Measurements from ENCODE around the gene ZNF275.
"Not testable (repeated sequence)": the region's sequence is repeated elsewhere in the genome, so short reads cannot be mapped to it uniquely, and the experiment has no call there.

ZNF275 gene, protein sequence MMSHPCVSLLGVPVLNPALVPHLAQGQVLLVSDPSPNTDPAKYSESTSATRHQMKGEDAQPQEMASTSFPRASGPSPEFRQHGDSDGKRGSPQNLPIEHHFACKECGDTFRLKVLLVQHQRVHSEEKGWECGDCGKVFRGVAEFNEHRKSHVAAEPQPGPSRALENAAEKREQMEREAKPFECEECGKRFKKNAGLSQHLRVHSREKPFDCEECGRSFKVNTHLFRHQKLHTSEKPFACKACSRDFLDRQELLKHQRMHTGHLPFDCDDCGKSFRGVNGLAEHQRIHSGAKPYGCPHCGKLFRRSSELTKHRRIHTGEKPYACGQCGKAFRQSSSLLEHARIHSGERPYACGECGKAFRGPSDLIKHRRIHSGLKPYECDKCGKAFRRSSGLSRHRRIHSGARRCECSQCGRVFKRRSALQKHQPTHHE

DNA sequence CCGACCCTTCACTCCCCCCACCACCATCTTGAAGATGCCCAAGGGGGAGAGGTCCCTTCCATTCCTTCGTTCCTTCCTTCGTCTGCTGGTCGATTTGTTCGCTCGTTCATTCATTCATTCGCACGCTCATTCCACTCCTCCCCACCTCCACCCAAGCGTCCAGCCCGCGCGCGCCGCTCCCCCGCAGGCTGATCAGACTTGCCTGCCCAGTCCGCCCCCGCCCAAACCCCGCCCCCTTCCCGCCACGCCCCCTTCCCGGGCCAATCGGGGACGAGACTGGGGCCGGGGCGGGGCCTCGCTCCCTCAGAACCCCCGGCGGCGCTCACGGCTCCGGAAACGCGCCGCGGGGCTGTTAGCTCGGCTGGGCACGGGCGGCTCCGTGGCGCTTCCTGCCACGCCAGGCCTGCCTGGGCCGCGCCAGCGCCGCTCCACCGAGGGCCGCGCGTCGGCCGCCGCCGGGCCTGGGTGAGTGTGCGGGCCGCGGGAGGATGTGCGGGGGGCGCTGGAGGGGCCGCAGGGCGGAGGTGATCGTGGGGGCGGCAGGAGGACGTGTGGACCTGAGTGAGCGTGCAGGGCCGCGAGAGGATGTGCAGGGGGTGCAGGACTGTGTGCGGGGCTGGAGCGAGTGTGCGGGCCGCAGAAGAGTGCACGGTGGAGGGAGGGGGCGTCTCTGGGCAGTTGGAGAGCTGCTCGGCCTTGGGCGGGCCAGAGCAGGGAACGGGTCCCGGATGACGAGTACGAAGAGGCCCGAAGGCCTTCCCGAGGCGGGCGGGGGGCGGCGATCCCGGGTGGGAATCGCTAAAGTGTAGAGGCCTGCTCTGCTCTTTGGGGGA lies at the start of gene ZNF275:
Gene ZNF275 (plus strand): TSS at position 333 of the 833 bp plus-strand sequence. CDS start 2,527 bp downstream, outside the sequence.
- peak; percentile 76 for DNase-seq

DNA sequence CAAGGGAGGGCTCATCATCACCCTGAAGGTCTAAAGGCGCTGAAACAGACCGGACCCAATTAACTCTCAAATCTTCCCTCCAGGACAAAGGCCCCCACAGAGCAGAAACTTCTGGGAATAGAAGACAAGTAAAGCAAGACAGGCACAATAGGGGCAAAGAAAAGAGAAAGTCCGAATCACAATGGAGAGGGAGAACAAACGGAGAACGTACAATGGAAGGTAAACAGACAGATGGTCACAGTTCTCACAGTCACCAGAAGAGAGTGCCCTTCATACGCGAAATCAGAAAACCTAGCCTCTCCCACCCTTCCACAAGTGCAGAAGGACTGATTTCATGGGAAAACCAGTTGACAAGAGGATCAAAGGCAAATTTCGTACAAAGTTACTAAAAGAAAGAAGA lies 48.3 kb upstream of the ZNF275 start:
- DNase-seq, result not testable (repeated sequence)

DNA sequence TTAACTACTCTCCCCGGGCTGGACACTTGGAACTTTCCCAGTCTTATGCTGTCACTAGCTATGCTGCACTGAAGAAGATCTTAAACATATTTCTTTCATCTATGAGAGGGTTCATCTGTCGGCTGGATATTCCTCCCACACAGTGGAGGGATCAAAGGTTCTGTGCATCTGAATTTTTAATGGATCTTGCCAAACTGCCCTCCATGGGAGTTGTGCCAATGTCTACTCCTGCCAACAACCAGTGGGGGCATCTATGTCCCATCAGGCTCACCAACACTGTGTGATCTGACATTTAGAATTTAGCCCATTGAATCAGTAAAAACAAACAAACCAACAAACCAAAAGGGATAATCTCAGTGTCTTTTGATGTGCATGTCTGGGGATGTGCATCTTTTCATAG lies 45.1 kb upstream of the ZNF275 start:
- not testable (repeated sequence) for DNase-seq

DNA sequence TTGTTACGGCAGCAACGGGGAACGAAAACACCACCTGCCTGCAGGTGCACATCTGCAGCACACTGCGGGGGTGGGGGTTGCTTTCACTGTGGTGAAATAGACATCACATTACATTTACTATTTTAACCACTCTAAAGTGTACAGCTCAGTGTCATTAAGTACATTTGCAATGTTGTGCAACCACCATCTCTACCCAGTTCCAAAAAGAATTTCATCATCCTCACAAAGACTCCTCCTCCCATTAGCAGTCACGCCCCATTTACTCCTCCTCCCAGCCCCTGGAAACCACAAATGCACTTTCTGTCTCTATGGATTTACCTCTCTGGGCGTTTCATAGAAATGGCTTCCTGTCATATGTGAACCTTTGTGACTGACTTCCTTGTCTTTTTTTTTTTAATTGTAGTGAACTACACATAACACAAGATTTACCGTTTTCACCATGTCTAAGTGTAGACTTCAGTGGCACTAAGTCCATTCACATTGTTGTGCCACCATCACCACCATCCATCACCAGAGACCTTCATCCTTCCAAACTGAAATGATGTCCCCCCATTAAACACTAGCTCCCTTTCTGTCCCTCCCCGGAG lies 40.4 kb upstream of the ZNF275 start:
- not testable (repeated sequence) for DNase-seq

DNA sequence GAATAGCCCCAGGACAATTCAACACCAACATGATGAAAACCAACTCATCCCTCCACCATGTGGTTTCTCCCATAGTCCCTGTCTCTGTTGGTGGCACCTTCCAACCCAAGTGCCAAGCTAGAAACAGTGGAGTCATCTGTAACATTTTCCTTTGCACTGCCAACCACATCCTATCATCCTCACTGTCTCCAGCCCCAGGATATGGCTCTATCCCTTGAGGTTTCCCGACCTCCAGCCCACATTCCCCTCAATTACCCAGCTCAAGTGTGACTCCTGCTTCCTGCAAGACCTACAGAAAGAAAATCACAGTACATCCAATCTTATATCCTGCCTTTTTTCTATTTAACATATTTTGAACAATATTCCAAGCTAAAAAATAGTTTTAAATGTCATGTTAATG lies 36.6 kb upstream of the ZNF275 start:
- DNase-seq, result no peak

DNA sequence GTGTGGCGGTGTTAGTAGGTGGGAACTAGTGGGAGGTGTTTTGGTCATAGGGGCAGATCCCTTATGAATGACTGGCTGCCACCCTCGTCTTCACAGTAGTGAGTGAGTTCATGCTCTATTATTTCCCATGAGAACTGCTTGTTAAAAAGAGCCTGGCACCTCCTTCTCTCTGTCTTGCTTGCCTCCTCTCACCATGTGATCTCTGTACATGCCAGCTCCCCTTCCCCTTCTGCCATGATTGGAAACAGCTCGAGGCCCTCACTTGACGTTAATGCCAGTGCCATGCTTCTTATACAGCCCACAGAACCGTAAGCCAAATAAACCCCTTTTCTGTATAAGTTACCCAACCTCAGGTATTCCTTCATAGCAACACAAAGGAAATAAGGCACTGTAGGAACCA lies 34.1 kb upstream of the ZNF275 start:
- no peak for DNase-seq

DNA sequence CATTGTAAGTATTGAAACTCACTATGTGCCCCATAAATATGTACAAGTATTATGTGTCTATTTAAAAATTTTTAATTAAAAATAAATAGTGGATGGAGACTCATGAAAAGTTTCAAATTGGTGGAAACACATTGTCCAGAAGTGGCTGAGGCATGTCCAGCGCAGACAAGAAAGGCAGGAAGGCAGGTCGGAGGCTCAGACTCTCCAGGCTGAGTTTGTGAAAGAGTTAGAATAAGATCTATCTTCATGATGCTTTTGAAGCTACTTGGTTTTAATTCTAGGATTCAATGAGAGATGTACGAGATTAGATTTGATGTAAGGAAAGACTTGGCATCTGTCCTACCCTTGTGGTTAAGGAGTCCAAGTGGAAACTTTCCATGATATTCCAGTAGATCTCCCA lies 32.2 kb upstream of the ZNF275 start:
- no peak for DNase-seq

DNA sequence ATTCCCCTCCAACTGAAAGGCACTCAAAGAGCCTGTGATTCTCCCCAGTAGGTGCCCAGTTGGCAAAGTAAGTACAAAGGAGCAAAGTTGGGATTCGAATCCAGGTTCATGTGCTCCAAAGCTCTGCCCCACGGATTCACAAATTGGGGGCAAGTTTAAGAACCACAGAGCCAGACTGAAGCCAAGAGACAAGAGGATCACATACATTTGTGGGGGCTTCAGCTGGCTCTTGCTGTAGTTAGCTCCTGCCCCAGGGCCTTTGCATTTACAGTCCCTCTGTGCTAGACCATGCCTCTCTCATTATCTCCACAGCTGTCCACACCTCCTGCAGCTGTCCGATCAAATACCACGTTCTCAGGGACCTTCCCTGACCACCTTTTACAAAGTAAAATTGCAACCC lies 31.2 kb upstream of the ZNF275 start:
- no peak for DNase-seq

DNA sequence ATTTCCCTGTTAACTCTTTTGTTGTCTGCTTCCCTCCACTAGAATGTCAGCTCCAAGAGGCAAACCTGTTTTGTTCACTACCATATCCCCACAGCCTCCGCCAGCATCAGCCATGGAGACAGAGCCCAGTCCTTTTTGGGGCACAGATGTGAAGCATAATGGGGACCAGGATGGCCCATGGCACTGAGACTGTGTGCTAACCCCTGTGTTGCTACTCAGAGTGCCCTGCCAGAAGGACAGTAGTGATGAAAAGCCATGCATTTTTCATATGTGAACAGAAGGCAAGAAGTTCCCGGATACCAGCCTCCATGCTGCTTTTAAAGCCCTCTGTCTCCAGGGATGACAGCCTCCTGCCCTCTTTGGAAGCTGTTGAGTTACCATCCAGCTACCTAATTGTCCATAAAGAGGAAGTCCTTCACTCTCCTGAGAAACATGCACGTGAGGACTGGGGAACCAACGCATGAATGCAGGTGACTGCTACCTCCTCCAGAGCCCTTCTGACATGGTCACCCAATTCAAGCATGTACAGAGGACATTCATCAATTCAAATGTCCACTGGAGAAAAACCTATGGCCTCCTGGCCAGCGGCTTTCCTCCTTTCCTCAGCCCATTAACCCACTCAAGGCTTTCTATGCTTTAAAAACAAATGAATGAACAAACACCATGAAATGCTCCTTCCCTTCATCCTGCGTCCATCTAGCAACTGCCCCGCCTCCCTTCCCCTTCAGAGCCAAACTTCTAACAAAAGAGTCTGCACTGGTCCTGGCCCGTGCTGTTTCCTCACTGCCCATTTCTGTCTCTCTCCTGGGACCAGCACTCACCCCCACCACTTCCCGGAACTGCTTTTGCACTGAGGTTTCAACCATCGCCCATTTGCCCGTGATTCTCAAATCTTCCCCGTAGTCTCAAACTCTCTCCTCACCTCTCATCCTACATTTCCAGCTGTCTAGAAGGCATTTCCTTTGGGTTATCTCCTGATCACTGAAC lies 30.4 kb upstream of the ZNF275 start:
- DNase-seq, result no peak

DNA sequence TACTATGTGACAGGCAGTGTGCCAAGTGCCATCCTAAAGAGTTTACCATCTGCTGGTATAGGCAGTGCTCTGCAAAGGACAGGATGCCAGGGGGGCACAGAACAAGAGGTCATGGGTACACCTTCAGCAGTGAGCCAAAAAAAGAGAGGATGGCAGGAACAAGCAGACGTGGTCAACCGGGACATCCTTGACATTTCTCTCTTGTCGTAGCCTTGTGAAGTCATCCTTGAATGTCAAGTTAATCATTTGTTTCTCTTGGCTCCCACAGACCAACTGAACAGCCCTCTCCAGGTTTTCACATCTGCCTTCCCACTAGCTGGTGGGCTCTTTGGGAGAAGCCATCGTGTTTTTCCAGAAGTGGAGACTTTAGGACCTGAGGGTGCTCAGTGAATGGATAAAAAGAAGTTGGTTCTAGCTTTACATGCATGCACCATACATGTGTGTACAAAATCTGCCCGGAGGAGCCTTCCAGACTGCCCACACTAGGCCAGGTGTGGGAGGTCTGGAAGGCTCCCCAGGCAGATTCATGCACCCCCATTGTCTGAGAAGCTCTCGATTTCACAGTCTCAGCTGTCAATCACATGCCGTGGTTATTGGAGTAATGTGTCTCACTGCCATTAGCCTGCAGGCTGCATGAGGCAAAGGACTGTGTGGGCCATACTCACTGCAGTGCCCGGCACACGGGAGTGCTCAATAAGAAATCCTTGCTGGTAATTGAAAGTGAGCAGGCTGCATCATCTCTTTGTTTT lies 28.8 kb upstream of the ZNF275 start:
- no peak for DNase-seq

DNA sequence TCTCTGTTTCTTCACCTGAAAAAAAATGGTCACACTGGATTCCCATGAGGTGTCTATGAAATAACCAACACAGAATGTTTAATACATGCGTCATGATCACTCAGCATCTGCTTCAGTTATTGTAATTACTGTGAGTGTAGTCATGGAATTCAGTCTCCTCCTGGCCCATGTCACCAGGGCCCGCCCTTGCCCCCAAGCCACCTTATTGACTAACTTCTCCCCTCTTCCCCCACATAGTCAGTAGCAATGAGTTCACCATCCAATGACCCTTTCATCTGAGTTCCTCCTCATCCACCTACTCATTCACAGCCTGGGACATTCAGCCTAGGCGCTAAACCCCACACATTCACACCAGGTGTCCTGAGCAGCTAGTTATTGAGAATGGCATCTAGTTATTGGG lies 28.0 kb upstream of the ZNF275 start:
- DNase-seq, result no peak

DNA sequence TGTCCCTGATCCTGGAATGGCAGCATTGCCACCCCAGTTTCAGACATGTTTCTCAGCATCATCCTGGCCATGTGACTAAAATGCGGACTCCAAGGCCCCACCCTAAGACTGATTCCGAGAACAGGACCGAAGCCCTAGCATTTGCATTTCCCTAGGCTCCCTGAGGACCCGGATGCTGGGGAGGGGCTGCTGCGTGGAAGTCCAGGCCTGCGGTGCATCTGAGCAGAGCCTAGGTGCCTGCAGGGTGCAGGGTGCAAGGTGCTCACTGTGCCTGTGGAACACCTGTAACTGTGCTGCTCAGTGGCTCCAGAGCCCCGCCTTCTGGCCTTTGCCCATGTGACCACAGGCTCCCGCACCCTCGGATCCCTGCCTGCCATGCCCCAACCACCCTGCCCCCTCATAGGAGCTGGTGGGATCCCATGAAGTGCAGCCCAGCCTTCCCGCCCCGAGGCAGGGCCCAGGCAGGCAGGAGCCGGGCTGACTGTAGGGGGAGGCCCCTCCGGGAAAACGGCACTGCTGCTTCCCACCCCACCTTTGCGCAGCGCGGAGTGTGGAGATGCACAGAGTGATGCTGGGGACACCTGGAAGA lies 27.3 kb upstream of the ZNF275 start:
- no peak for DNase-seq

DNA sequence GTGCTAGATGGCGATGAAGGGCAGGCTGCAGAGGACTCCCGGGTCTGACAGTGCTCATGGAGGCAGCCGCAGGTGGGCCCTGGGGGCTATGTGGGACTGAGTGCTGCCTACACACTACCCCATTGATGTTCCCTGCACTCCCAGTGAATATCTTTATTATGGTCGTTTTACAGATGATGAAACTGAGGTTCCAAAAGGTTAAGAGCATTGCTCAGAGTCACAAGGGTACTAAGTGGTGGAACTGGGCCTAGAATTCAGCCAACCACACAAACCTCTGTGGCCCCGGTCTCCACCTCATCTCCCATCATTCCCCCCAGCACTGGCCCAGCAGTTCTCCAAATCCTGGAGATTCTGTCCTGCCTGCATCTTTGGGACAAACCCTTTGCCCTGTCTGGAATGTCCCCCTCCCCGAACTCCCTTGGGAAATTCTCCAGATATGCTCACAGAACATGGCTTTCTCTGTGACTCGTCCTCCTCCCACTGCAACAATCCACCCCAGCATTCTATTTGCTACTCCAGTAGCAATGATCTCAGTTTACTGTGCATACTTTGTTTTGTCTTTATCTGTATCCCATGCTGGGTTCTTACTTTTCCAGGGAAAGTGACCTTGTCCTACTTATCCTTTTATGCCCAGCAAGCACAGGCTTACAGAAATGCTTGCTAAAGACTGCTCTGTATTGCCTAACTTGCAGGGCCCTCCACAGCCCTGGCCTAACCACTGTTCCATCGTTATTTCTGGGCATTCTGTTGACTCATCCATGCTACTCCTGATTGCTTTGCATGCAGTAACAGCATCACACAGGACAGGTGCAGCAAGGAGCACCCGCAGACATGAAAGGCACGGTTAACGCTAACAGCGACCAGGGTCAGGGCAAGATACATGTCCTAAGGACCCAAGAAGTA lies 26.4 kb upstream of the ZNF275 start:
- no peak for DNase-seq

DNA sequence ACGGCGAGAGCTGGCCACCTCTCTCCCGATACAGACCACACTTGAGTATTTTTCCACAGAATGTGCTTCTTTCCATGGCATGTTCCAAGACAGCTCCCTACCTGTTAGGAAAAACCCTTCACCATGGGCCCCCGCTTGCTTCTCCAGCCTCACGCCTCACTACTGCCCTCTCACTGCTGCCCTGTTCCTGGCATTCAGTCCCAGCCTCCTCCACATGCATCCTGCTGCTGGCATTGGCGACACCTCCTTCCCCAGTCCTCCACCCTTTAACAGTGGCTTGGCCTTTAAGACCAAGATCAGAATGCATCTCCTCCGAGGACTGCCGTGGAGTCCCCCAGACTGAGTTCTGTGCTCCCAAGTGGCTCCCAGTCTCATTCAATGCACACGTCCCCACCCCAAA lies 23.1 kb upstream of the ZNF275 start:
- DNase-seq, result no peak

DNA sequence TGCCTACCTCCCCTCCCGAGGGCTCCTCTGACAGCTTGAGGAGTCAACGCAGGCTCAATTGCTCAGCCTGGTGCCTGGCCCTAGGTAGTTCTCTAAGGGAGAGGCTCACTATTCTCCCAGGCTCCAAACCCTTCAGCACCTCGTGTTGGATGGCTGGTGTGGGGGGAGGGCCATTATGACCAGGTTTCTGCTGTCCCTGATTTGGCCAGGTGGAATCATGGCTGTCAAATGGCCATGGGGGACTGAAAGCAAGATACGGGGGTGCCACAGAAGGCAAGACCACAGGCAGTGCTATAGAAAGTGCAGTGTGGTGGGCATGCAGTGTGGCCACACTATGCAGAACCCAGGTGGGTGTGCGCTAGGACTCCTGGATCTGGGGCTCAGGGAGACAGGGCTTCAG lies 21.9 kb upstream of the ZNF275 start:
- no peak for DNase-seq

DNA sequence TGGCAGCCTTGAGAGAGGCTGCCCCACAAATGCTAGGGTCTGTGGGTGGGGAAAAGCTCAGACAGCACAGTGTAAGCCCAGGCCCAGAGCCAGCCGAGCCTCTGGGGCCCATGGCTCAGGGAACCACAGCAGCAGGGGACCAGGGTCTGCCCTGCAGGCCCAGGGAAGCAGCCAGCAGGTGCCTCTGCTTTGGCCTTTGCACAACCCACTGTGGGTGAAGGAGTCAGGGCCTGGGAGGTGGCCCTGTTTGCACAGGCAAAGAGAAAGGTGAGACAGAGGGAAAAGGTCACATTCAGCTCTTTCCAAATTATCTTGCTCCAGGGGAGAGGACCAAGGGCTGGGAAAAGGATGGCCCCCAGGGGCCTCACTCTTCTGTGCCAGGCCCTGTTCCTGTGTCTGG lies 21.1 kb upstream of the ZNF275 start:
- DNase-seq, result no peak

DNA sequence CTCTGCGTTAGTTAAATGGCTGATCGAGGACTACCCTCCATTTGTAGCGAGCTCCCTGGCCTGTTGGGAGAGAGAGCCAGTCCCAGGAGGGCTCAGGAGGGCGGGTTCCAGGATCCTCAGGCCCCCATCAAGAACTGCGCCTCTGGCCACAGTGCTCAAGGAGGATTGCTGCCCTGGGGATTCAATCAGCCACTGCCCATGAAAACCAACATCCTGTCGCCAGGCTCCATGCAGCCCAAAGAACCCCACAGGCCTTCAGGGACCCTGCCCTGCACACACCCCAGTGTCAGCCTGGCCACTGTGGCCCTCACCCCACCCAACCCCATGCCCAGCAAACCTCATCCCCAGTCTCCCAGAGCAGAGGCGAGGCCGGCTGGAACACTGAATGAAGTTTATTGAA lies 16.6 kb upstream of the ZNF275 start:
- no peak for DNase-seq

DNA sequence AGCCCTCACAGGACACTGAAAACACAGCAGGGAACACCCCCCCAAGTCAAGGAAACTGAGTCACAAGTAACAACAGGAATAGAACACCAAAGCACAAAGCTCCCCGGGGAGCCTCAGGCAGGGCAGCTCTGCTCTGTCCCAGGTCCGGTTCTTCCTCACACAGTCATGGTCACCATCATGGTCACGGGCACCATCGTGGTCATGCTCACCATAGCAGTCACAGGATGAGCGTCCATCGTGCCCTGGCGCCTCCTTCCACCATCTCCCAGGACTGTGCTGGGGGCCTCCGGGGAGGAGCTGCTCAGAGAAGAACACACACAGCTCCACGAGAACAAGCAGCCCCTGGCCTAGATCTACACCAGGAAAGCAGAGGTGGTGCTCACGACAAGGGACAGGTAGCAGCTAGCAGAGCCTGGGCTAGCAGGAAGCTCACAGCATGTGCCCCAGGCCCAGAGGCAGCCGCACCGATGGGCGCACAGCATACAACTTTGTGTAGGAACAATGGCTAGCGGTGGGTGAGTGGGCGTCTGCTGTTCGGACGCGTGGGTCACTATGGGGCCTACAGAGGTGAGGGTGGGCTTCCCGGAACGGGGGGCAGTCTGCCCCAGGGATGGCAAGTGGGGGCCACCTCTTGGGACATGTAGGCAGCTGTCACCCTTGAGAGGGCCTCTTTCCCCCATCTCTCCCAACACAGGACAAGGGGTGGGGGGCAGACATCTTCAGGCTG lies 15.8 kb upstream of the ZNF275 start:
- no peak for DNase-seq

DNA sequence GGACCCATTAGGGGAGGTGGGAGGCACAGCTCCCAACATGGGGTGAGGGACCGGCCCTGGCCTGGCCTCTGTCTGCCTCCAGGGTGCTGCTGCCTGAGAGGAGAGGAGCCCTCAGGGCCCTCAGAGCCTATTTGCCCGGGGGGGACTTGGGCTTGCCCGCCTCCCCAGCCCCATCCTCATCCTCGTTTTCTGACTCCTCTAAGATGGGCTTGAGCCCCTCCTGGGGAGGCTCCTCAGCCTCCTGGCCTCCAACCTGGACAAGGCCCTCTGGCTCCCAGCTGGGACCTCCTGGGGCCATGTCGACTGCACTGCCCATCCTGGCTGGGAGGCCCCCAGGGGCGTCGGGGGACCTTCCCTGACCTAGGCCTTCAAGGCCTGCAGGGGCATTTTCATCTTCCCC lies 15.1 kb upstream of the ZNF275 start:
- no peak for DNase-seq

Data from activated gamma-delta T cell treated with Interleukin-2 at 50 U/mL for 16 hours (primary cell).